OCI-LY7 (cell line): ENCODE results near the gene CTNS. TPM values are rescaled to one million over a fixed set of nuclear protein-coding genes. Genes with fewer than 3 reads are reported as not detected.

Experiments used
- BruUV-seq: library from RNA; stranded (reverse); fragments of 400-500 nt; replicated peaks from 2 replicates; lab custom pipeline; 2021; lab: Mats Ljungman, UMichigan
- CTCF ChIA-PET: fragments of 300-600 bp; sonication (Branson Sonifier 250); formaldehyde crosslinking; loops from one replicate; lab custom pipeline; 2022; ENCODE audit warnings: antibody characterized with exemption; ENCODE audit not compliant: unreplicated experiment; lab: Charles Lee
- POLR2A ChIA-PET: fragments of 300-600 bp; sonication (Branson Sonifier 250); formaldehyde crosslinking; loops from one replicate; lab custom pipeline; 2022; ENCODE audit warnings: antibody characterized with exemption; lab: Charles Lee
- DNase-seq: peaks from one replicate; pipeline ENCODE4 v3.0.0-alpha.2; 2015; ENCODE audit warnings: low spot score
- H2AFZ ChIP-seq: fragments of 200-600 bp; sonication (generic), shearing (Covaris generic); 2 replicates; pipeline ENCODE4 v1.6.1; 2014; ENCODE audit warnings: mild to moderate bottlenecking, antibody characterized with exemption, low read length, moderate library complexity
- H3K27ac ChIP-seq: fragments of 200-600 bp; sonication (generic); 2 replicates; pipeline ENCODE4 v1.5.1; 2014; ENCODE audit warnings: mixed run types, low read depth, mild to moderate bottlenecking, moderate library complexity, low read length, inconsistent platforms; ENCODE audit not compliant: poor library complexity, severe bottlenecking
- H3K36me3 ChIP-seq: fragments of 200-600 bp; sonication (generic); 2 replicates; pipeline ENCODE4 v1.6.1; 2014; ENCODE audit warnings: mild to moderate bottlenecking, antibody characterized with exemption, low read length, moderate library complexity, mixed read lengths; ENCODE audit not compliant: insufficient read depth
- H3K4me1 ChIP-seq: fragments of 200-600 bp; sonication (generic); 2 replicates; pipeline ENCODE4 v1.5.1; 2014; ENCODE audit warnings: mild to moderate bottlenecking, low read length; ENCODE audit not compliant: insufficient read depth, poor library complexity, severe bottlenecking
- H3K4me2 ChIP-seq: fragments of 200-600 bp; sonication (generic); 2 replicates; pipeline ENCODE4 v1.6.1; 2014; ENCODE audit warnings: mild to moderate bottlenecking, low read length
- H3K4me3 ChIP-seq: fragments of 200-600 bp; sonication (generic); 2 replicates; pipeline ENCODE4 v1.5.1; 2014; ENCODE audit warnings: mild to moderate bottlenecking, low read depth, low read length; ENCODE audit not compliant: poor library complexity, severe bottlenecking
- H3K79me2 ChIP-seq: fragments of 200-600 bp; sonication (generic); 2 replicates; pipeline ENCODE4 v1.6.1; 2016; ENCODE audit warnings: low read depth, mild to moderate bottlenecking, low read length, moderate library complexity, mixed read lengths; ENCODE audit not compliant: insufficient read depth
- H3K9me2 ChIP-seq: fragments of 200-600 bp; sonication (generic); 2 replicates; pipeline ENCODE4 v1.6.1; 2016; ENCODE audit warnings: mild to moderate bottlenecking, low read length, mixed read lengths; ENCODE audit not compliant: insufficient read depth
- H3K9me3 ChIP-seq: fragments of 200-600 bp; sonication (generic); 2 replicates; pipeline ENCODE4 v1.6.1; 2014; ENCODE audit warnings: mild to moderate bottlenecking, mixed run types, low read length, mixed read lengths
- H4K20me1 ChIP-seq: fragments of 200-600 bp; sonication (generic); 2 replicates; pipeline ENCODE4 v1.6.1; 2014; ENCODE audit warnings: mild to moderate bottlenecking, antibody characterized with exemption, low read length, moderate library complexity, mixed read lengths; ENCODE audit not compliant: insufficient read depth
- CTCF ChIP-seq: fragments of 200-600 bp; sonication (generic); conservative IDR thresholded peaks from 2 replicates; pipeline ENCODE4 v1.5.1; 2014; ENCODE audit warnings: mild to moderate bottlenecking, antibody characterized with exemption, low read length, moderate library complexity, mixed read lengths
- EZH2phosphoT487 ChIP-seq: fragments of 200-600 bp; sonication (generic); IDR thresholded peaks from 2 replicates; pipeline ENCODE4 v1.6.1; 2018; ENCODE audit warnings: low read depth, borderline replicate concordance, mild to moderate bottlenecking, mixed run types, antibody characterized with exemption, low read length, moderate library complexity, mixed read lengths
- intact Hi-C: fragments of 100-400 bp; cut with micrococcal nuclease; formaldehyde crosslinking; loops from one replicate; pipeline ENCODE4 v1.10.0; 2022; ENCODE audit not compliant: unreplicated experiment
- total RNA-seq, 2 experiments: library from RNA; depleted of rRNA in 1 of 2; stranded (reverse); fragments of >200 nt in 1 of 2; shearing (Covaris generic) in 1 of 2; gene quantifications; 2 replicates each; pipeline ENCODE4 v1.2.3, GENCODE V29; 2014 to 2022

CTNS gene
- total RNA-seq, 2 experiments from 2014 or later, result 5.6 to 13.6 TPM

- ChIA-PET CTCF (no interaction called here), POLR2A (interaction anchor here (1.0 kb wide), 1 partner anchor 12 kb away, joined by 4 read pairs; the partner anchor contains the start of genes CTNS and SHPK)
- Histone ChIP-seq H3K9me2 (no peaks in the 10 kb centered on the region), H3K4me1 (peaks cover 32% of the 10 kb centered on the region), H3K4me3 (no peak overlapping the region), H4K20me1 (no peaks in the 10 kb centered on the region), H3K9me3 (no peaks in the 10 kb centered on the region), H3K36me3 (peaks cover 7% of the 10 kb centered on the region; the same call in 1 of the 2 replicates), H3K4me2 (no peak overlapping the region), H2AFZ (no peak overlapping the region), H3K27ac (no peak overlapping the region), H3K79me2 (no peaks in the 10 kb centered on the region)
- DNase-seq, result peak; percentile 78
- TF ChIP-seq CTCF (peak; percentile 76), EZH2phosphoT487 (no peak)
- intact Hi-C loops, result loop anchor here (2.0 to 5.0 kb wide), 3 partner anchors 45 to 601 kb away; no protein-coding TSS in a partner anchor
- BruUV-seq, result no TSS peak
Measured at GRCh38 chr17:3647769-3648555, 11.4 kb downstream of the CTNS start.

- intact Hi-C loops, result no loop called here
- no TSS peak for BruUV-seq
- no peaks in the 10 kb centered on the region for H3K4me1 ChIP-seq
- POLR2A ChIA-PET, result no interaction called here
- no peak overlapping the region for H3K4me3 ChIP-seq
- H3K9me3 ChIP-seq, result no peaks in the 10 kb centered on the region
- no peaks in the 10 kb centered on the region for H3K36me3 ChIP-seq
- no peak overlapping the region for H2AFZ ChIP-seq
- CTCF ChIA-PET, result no interaction called here
- H3K27ac ChIP-seq, result no peak overlapping the region
- H3K9me2 ChIP-seq, result no peaks in the 10 kb centered on the region
- DNase-seq, result no peak
- H3K4me2 ChIP-seq, result no peak overlapping the region
- H4K20me1 ChIP-seq, result no peaks in the 10 kb centered on the region
- no peaks in the 10 kb centered on the region for H3K79me2 ChIP-seq
- TF ChIP-seq EZH2phosphoT487 (no peak), CTCF (no peak)
Measured at GRCh38 chr17:3655766-3656165, 19.2 kb downstream of the CTNS start.

- H2AFZ ChIP-seq, result no peak overlapping the region
- no TSS peak for BruUV-seq
- intact Hi-C loops, result no loop called here
Measured at GRCh38 chr17:3656353-3656752, 19.8 kb downstream of the CTNS start.

More at GRCh38 chr17:3656353-3656752, 19.8 kb downstream of the CTNS start:
- H3K4me3 ChIP-seq, result no peak overlapping the region
- no peaks in the 10 kb centered on the region for H3K4me1 ChIP-seq
- no peak for DNase-seq
- H3K9me3 ChIP-seq, result no peaks in the 10 kb centered on the region
- no peaks in the 10 kb centered on the region for H3K9me2 ChIP-seq
- H3K4me2 ChIP-seq, result no peak overlapping the region
- CTCF ChIA-PET, result no interaction called here
- no peaks in the 10 kb centered on the region for H3K36me3 ChIP-seq
- no peak overlapping the region for H3K27ac ChIP-seq
- POLR2A ChIA-PET, result interaction anchor here (0.7 kb wide), 1 partner anchor 11 kb away, joined by 3 read pairs; no protein-coding TSS in a partner anchor
- no peaks in the 10 kb centered on the region for H3K79me2 ChIP-seq
- no peaks in the 10 kb centered on the region for H4K20me1 ChIP-seq
- TF ChIP-seq EZH2phosphoT487 (no peak), CTCF (no peak)
